ENCODE data around the gene NDUFA13.

NDUFA13 gene

GRCh38 chr19:19489804-19490204 is 26.2 kb upstream of the NDUFA13 start:
- no peak for DNase-seq (ENCODE audit: low read depth)

- DNase-seq (ENCODE audit: low read depth): peak; percentile 82
These were observed 25.6 kb upstream of the NDUFA13 start for GRCh38 chr19:19490214-19490968.

GRCh38 chr19:19491321-19492025 is 24.6 kb upstream of the NDUFA13 start:
- DNase-seq (ENCODE audit: low read depth): no peak

GRCh38 chr19:19492026-19492610 is 23.9 kb upstream of the NDUFA13 start:
- no peak for DNase-seq (ENCODE audit: low read depth)

- no peak for DNase-seq (ENCODE audit: low read depth)
These were observed 22.0 kb upstream of the NDUFA13 start for GRCh38 chr19:19493841-19494546.

GRCh38 chr19:19495614-19496603 is 20.1 kb upstream of the NDUFA13 start:
- DNase-seq (ENCODE audit: low read depth): no peak

- DNase-seq (ENCODE audit: low read depth): no peak
These were observed 17.6 kb upstream of the NDUFA13 start for GRCh38 chr19:19498255-19498991.

- DNase-seq (ENCODE audit: low read depth): no peak
These were observed 16.6 kb upstream of the NDUFA13 start for GRCh38 chr19:19499272-19499995.

- DNase-seq (ENCODE audit: low read depth): no peak
These were observed 14.9 kb upstream of the NDUFA13 start for GRCh38 chr19:19500975-19501644.

- DNase-seq (ENCODE audit: low read depth): no peak
These were observed 14.2 kb upstream of the NDUFA13 start for GRCh38 chr19:19501798-19502197.

- DNase-seq (ENCODE audit: low read depth): no peak
These were observed 13.7 kb upstream of the NDUFA13 start for GRCh38 chr19:19502281-19502680.

- DNase-seq (ENCODE audit: low read depth): no peak
These were observed 13.0 kb upstream of the NDUFA13 start for GRCh38 chr19:19502808-19503602.

- no peak for DNase-seq (ENCODE audit: low read depth)
These were observed 11.0 kb upstream of the NDUFA13 start for GRCh38 chr19:19504754-19505668.

- DNase-seq (ENCODE audit: low read depth): no peak
These were observed 10.2 kb upstream of the NDUFA13 start for GRCh38 chr19:19505669-19506326.

GRCh38 chr19:19506592-19506991 is 9.4 kb upstream of the NDUFA13 start:
- no peak for DNase-seq (ENCODE audit: low read depth)

GRCh38 chr19:19507354-19507753 is 8.7 kb upstream of the NDUFA13 start:
- DNase-seq (ENCODE audit: low read depth): no peak

GRCh38 chr19:19508217-19508616 is 7.8 kb upstream of the NDUFA13 start:
- DNase-seq (ENCODE audit: low read depth): no peak

All from fibroblast of the conjunctiva (primary cell).